SK-N-SH treated with all-trans-retinoic acid at 6 μM for 48 hours (cell line): ENCODE data around the gene TAF11L10.

ENCODE experiments used
- ARNTL ChIP-seq: fragments of 450-650 bp; formaldehyde crosslinking; IDR thresholded peaks from 2 replicates; pipeline ENCODE4 v1.5.0; 2020; ENCODE audit warnings: low read depth, mild to moderate bottlenecking, moderate library complexity, borderline replicate concordance
- CSDC2 ChIP-seq: fragments of 250-450 bp; sonication (Bioruptor Pico); IDR thresholded peaks from 2 replicates; pipeline ENCODE4 v1.5.0; 2020; ENCODE audit warnings: mild to moderate bottlenecking, moderate library complexity
- CSRNP3 ChIP-seq: fragments of 250-450 bp; sonication (Bioruptor Pico); IDR thresholded peaks from 2 replicates; pipeline ENCODE4 v1.5.1; 2021; ENCODE audit warnings: mild to moderate bottlenecking, moderate library complexity
- ESRRG ChIP-seq: fragments of 250-450 bp; sonication (Bioruptor Pico); IDR thresholded peaks from 2 replicates; pipeline ENCODE4 v1.6.1; 2021; ENCODE audit warnings: mild to moderate bottlenecking
- OSR1 ChIP-seq: fragments of 250-450 bp; sonication (Bioruptor Pico); IDR thresholded peaks from 2 replicates; pipeline ENCODE4 v1.8.0; 2022; ENCODE audit warnings: moderate library complexity, mild to moderate bottlenecking, inconsistent platforms
- PATZ1 ChIP-seq: fragments of 250-450 bp; sonication (Bioruptor Pico); IDR thresholded peaks from 2 replicates; pipeline ENCODE4 v1.8.0; 2020; ENCODE audit warnings: mild to moderate bottlenecking, moderate library complexity, borderline replicate concordance
- PPARA ChIP-seq: fragments of 250-450 bp; sonication (Bioruptor Pico); IDR thresholded peaks from 2 replicates; pipeline ENCODE4 v1.5.0; 2020; ENCODE audit warnings: mild to moderate bottlenecking, borderline replicate concordance
- TCF4 ChIP-seq: fragments of 250-450 bp; sonication (Bioruptor Pico); IDR thresholded peaks from 2 replicates; pipeline ENCODE4 v1.8.0; 2021; ENCODE audit warnings: mild to moderate bottlenecking, moderate library complexity, borderline replicate concordance
- ZFP3 ChIP-seq: fragments of 250-450 bp; sonication (Bioruptor Pico); IDR thresholded peaks from 2 replicates; pipeline ENCODE4 v1.5.0; 2020; ENCODE audit warnings: mild to moderate bottlenecking, moderate library complexity
- ZFP30 ChIP-seq: fragments of 450-650 bp; formaldehyde crosslinking; IDR thresholded peaks from 2 replicates; pipeline ENCODE4 v1.5.0; 2022; ENCODE audit warnings: mild to moderate bottlenecking, moderate library complexity
- ZNF70 ChIP-seq: fragments of 450-650 bp; formaldehyde crosslinking; IDR thresholded peaks from 2 replicates; pipeline ENCODE4 v1.5.0; 2020; ENCODE audit warnings: mild to moderate bottlenecking, moderate library complexity
- TF ChIP-seq, protein P1 (sequence below): fragments of 250-450 bp; sonication (Bioruptor Pico); IDR thresholded peaks from 2 replicates; pipeline ENCODE4 v1.5.1; 2020; ENCODE audit warnings: low read depth, mild to moderate bottlenecking, moderate library complexity
- TF ChIP-seq, protein P2 (sequence below): fragments of 250-450 bp; sonication (Bioruptor Pico); IDR thresholded peaks from 2 replicates; pipeline ENCODE4 v1.8.0; 2021; ENCODE audit warnings: low read depth, mild to moderate bottlenecking, moderate library complexity, borderline replicate concordance

GRCh38 chr5:17625686-17626085 is 28.1 kb upstream of the TAF11L10 start:
- TF ChIP-seq ZFP3 (no peak), PATZ1 (CRISPR knock-in tag) (no peak), ARNTL (CRISPR knock-in tag) (no peak), OSR1 (no peak), CSRNP3 (CRISPR knock-in tag) (no peak), TCF4 (CRISPR knock-in tag) (no peak), ZFP30 (no peak), ZNF70 (no peak), CSDC2 (CRISPR knock-in tag) (no peak), PPARA (CRISPR knock-in tag) (no peak), ESRRG (CRISPR knock-in tag) (no peak)
- TF ChIP-seq, protein P1, sequence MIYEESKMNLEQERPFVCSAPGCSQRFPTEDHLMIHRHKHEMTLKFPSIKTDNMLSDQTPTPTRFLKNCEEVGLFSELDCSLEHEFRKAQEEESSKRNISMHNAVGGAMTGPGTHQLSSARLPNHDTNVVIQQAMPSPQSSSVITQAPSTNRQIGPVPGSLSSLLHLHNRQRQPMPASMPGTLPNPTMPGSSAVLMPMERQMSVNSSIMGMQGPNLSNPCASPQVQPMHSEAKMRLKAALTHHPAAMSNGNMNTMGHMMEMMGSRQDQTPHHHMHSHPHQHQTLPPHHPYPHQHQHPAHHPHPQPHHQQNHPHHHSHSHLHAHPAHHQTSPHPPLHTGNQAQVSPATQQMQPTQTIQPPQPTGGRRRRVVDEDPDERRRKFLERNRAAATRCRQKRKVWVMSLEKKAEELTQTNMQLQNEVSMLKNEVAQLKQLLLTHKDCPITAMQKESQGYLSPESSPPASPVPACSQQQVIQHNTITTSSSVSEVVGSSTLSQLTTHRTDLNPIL = no peak
- TF ChIP-seq, protein P2, sequence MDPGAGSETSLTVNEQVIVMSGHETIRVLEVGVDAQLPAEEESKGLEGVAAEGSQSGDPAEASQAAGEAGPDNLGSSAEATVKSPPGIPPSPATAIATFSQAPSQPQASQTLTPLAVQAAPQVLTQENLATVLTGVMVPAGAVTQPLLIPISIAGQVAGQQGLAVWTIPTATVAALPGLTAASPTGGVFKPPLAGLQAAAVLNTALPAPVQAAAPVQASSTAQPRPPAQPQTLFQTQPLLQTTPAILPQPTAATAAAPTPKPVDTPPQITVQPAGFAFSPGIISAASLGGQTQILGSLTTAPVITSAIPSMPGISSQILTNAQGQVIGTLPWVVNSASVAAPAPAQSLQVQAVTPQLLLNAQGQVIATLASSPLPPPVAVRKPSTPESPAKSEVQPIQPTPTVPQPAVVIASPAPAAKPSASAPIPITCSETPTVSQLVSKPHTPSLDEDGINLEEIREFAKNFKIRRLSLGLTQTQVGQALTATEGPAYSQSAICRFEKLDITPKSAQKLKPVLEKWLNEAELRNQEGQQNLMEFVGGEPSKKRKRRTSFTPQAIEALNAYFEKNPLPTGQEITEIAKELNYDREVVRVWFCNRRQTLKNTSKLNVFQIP (CRISPR knock-in tag) = no peak
